ENCODE measurements around the gene PTGFR. TPM values are rescaled to one million over a fixed set of nuclear protein-coding genes. Genes with fewer than 3 reads are reported as not detected.

The PTGFR gene
- total and polyA plus RNA-seq, 2 of the 13 experiments (the other 11 are each of a cell fraction or from before 2014, with no cell fraction given): not detected

DNA sequence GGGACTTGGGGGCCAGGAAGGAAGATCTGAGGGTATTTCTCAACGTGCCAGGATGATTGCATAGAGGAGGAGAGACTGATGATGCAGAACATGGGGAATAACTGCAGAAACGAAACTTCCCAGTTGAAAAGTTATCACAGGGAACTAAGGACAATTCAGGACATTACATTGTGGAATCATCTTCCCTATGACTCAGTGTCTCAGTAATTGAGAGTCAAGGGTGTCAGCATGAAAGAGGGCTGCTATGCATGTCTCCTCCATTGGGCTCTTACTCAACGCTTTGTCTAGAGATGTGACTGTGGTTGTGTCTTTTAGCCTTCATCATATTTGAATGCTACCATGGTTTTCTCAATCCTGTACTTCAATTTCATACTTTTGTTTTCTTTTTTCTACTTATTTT, 48.9 kb upstream of the PTGFR start:
- Histone ChIP-seq H3K79me2 (ENCODE audit: insufficient read depth, low read length) (no peaks in the 10 kb centered on the region), H3K9me3 (ENCODE audit: low read length) (no peaks in the 10 kb centered on the region), H3K27me3 (ENCODE audit: control insufficient read depth in 1 of 2, insufficient read depth in 2 of 2, low read length in 2 of 2) (no peaks in the 10 kb centered on the region), H2AFZ (ENCODE audit: low read length) (no peak overlapping the region), H3K4me3 (replicated peaks in 1 of 3; ENCODE audit: insufficient read depth in 1 of 3, low read depth in 2 of 3, low read length in 3 of 3) (no peak overlapping the region), H3K36me3 (replicated peaks in 1 of 2; ENCODE audit: control insufficient read depth in 1 of 2, insufficient read depth in 2 of 2, low read length in 2 of 2) (no peaks in the 10 kb centered on the region), H3K4me2 (ENCODE audit: low read depth, low read length) (no peak overlapping the region), H4K20me1 (ENCODE audit: insufficient read depth, low read length) (no peaks in the 10 kb centered on the region), H3K27ac (ENCODE audit: extremely low read length, insufficient read depth, low read length) (no peak overlapping the region), H3K4me1 (ENCODE audit: insufficient read depth, low read length) (no peaks in the 10 kb centered on the region), H3K9ac (ENCODE audit: insufficient read depth, low read depth, low read length) (no peak overlapping the region)
- CTCF ChIA-PET (ENCODE audit: low intra/inter-chr PET ratio, low total read pairs): no interaction called here
- POLR2A ChIA-PET: no interaction called here
- no TSS peak for BruUV-seq (replicated peaks)
- WGBS (ENCODE audit: low lambda C conversion rate): 27% methylated on average over 3 of the region's 3 CpGs
- ATAC-seq (no peak), FAIRE-seq (no peak), DNase-seq (ENCODE audit: low spot score) (no peak)
- in situ Hi-C loops (cut with HindIII; ENCODE audit: extremely low pct_ligation_motif_present, low pct_unique_long_range_greater_than_20kb): no loop called here
- TF ChIP-seq ZNF350 (CRISPR knock-in tag; IDR thresholded peaks at IDR 0.05; ENCODE audit: borderline replicate concordance, low read depth) (no peak), ZNF251 (CRISPR knock-in tag; IDR thresholded peaks at IDR 0.05) (no peak), ZNF343 (CRISPR knock-in tag; IDR thresholded peaks at IDR 0.05) (no peak), FOSL2 (CRISPR knock-in tag; IDR thresholded peaks at IDR 0.05) (no peak), ZNF207 (IDR thresholded peaks at IDR 0.05; ENCODE audit: borderline replicate concordance) (no peak), GABPB1 (CRISPR knock-in tag; IDR thresholded peaks at IDR 0.05) (no peak), GATA4 (IDR thresholded peaks at IDR 0.05; ENCODE audit: borderline replicate concordance, low read depth) (no peak), ZSCAN30 (CRISPR knock-in tag; IDR thresholded peaks at IDR 0.05) (no peak), ZNF432 (CRISPR knock-in tag; IDR thresholded peaks at IDR 0.05; ENCODE audit: borderline replicate concordance) (no peak), ATF7-NPFF (CRISPR knock-in tag; IDR thresholded peaks at IDR 0.05; ENCODE audit: low read depth) (no peak), SP1 (IDR thresholded peaks at IDR 0.05) (no peak), SP1 (CRISPR knock-in tag; IDR thresholded peaks at IDR 0.05) (no peak), TCF7L2 (IDR thresholded peaks at IDR 0.05; ENCODE audit: low read depth, low read length) (no peak)
- TF ChIP-seq, protein P1, sequence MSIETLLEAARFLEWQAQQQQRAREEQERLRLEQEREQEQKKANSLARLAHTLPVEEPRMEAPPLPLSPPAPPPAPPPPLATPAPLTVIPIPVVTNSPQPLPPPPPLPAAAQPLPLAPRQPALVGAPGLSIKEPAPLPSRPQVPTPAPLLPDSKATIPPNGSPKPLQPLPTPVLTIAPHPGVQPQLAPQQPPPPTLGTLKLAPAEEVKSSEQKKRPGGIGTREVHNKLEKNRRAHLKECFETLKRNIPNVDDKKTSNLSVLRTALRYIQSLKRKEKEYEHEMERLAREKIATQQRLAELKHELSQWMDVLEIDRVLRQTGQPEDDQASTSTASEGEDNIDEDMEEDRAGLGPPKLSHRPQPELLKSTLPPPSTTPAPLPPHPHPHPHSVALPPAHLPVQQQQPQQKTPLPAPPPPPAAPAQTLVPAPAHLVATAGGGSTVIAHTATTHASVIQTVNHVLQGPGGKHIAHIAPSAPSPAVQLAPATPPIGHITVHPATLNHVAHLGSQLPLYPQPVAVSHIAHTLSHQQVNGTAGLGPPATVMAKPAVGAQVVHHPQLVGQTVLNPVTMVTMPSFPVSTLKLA (IDR thresholded peaks at IDR 0.05): no peak
- TF ChIP-seq, protein P2, sequence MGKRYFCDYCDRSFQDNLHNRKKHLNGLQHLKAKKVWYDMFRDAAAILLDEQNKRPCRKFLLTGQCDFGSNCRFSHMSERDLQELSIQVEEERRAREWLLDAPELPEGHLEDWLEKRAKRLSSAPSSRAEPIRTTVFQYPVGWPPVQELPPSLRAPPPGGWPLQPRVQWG (CRISPR knock-in tag; IDR thresholded peaks at IDR 0.05; ENCODE audit: borderline replicate concordance, low read depth): no peak
- TF ChIP-seq, protein P3, sequence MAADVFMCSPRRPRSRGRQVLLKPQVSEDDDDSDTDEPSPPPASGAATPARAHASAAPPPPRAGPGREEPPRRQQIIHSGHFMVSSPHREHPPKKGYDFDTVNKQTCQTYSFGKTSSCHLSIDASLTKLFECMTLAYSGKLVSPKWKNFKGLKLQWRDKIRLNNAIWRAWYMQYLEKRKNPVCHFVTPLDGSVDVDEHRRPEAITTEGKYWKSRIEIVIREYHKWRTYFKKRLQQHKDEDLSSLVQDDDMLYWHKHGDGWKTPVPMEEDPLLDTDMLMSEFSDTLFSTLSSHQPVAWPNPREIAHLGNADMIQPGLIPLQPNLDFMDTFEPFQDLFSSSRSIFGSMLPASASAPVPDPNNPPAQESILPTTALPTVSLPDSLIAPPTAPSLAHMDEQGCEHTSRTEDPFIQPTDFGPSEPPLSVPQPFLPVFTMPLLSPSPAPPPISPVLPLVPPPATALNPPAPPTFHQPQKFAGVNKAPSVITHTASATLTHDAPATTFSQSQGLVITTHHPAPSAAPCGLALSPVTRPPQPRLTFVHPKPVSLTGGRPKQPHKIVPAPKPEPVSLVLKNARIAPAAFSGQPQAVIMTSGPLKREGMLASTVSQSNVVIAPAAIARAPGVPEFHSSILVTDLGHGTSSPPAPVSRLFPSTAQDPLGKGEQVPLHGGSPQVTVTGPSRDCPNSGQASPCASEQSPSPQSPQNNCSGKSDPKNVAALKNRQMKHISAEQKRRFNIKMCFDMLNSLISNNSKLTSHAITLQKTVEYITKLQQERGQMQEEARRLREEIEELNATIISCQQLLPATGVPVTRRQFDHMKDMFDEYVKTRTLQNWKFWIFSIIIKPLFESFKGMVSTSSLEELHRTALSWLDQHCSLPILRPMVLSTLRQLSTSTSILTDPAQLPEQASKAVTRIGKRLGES (CRISPR knock-in tag; IDR thresholded peaks at IDR 0.05; ENCODE audit: borderline replicate concordance): no peak
- TF ChIP-seq, protein P4, sequence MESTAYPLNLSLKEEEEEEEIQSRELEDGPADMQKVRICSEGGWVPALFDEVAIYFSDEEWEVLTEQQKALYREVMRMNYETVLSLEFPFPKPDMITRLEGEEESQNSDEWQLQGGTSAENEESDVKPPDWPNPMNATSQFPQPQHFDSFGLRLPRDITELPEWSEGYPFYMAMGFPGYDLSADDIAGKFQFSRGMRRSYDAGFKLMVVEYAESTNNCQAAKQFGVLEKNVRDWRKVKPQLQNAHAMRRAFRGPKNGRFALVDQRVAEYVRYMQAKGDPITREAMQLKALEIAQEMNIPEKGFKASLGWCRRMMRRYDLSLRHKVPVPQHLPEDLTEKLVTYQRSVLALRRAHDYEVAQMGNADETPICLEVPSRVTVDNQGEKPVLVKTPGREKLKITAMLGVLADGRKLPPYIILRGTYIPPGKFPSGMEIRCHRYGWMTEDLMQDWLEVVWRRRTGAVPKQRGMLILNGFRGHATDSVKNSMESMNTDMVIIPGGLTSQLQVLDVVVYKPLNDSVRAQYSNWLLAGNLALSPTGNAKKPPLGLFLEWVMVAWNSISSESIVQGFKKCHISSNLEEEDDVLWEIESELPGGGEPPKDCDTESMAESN (CRISPR knock-in tag; conservative IDR thresholded peaks at IDR 0.05): no peak
- TF ChIP-seq, protein P5, sequence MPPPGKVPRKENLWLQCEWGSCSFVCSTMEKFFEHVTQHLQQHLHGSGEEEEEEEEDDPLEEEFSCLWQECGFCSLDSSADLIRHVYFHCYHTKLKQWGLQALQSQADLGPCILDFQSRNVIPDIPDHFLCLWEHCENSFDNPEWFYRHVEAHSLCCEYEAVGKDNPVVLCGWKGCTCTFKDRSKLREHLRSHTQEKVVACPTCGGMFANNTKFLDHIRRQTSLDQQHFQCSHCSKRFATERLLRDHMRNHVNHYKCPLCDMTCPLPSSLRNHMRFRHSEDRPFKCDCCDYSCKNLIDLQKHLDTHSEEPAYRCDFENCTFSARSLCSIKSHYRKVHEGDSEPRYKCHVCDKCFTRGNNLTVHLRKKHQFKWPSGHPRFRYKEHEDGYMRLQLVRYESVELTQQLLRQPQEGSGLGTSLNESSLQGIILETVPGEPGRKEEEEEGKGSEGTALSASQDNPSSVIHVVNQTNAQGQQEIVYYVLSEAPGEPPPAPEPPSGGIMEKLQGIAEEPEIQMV (CRISPR knock-in tag; IDR thresholded peaks at IDR 0.05; ENCODE audit: low read depth): no peak
- intact Hi-C loops (cut with micrococcal nuclease; ENCODE audit: unreplicated experiment): no loop called here

Measured in HepG2 (cell line).